Measurements from ENCODE around the gene CRACDL.

Gene CRACDL

GRCh38 chr2:98903064-98903355 is 33.0 kb downstream of the CRACDL start:
- no peak for TF ChIP-seq ARNTL (CRISPR knock-in tag; IDR thresholded peaks at IDR 0.05; ENCODE audit: borderline replicate concordance, low read depth)
- TF ChIP-seq PPARA (CRISPR knock-in tag; IDR thresholded peaks at IDR 0.05; ENCODE audit: borderline replicate concordance) = no peak
- no peak for TF ChIP-seq CREB5 (CRISPR knock-in tag; IDR thresholded peaks at IDR 0.05; ENCODE audit: low read depth)
- no peak for TF ChIP-seq CSDC2 (CRISPR knock-in tag; IDR thresholded peaks at IDR 0.05)
- TF ChIP-seq ESRRG (CRISPR knock-in tag; IDR thresholded peaks at IDR 0.05) = no peak
- no peak for TF ChIP-seq TOX (CRISPR knock-in tag; IDR thresholded peaks at IDR 0.05; ENCODE audit: borderline replicate concordance)
- no peak for TF ChIP-seq CSRNP3 (CRISPR knock-in tag; IDR thresholded peaks at IDR 0.05)
- no peak for TF ChIP-seq OSR1 (CRISPR knock-in tag; IDR thresholded peaks at IDR 0.05)
- TF ChIP-seq PATZ1 (CRISPR knock-in tag; IDR thresholded peaks at IDR 0.05; ENCODE audit: borderline replicate concordance) = no peak
- no peak for TF ChIP-seq BACH2 (CRISPR knock-in tag; IDR thresholded peaks at IDR 0.05; ENCODE audit: borderline replicate concordance)
- TF ChIP-seq ZFP30 (CRISPR knock-in tag; IDR thresholded peaks at IDR 0.05) = no peak
- no peak for TF ChIP-seq ZNF70 (CRISPR knock-in tag; IDR thresholded peaks at IDR 0.05)
- TF ChIP-seq GLIS3 (CRISPR knock-in tag; IDR thresholded peaks at IDR 0.05) = no peak
- TF ChIP-seq RARB (CRISPR knock-in tag; IDR thresholded peaks at IDR 0.05) = no peak
- no peak for TF ChIP-seq ZNF565 (CRISPR knock-in tag; conservative IDR thresholded peaks at IDR 0.05; ENCODE audit: low read depth)
- TF ChIP-seq ZFP3 (CRISPR knock-in tag; IDR thresholded peaks at IDR 0.05) = no peak
- no peak for TF ChIP-seq POU6F1 (CRISPR knock-in tag; IDR thresholded peaks at IDR 0.05; ENCODE audit: borderline replicate concordance, low read depth)
- no peak for TF ChIP-seq ISL1 (CRISPR knock-in tag; IDR thresholded peaks at IDR 0.05)
- no peak for ATAC-seq

GRCh38 chr2:98902209-98903063 is 33.6 kb downstream of the CRACDL start:
- no peak for ATAC-seq
- no peak for TF ChIP-seq BACH2 (CRISPR knock-in tag; IDR thresholded peaks at IDR 0.05; ENCODE audit: borderline replicate concordance)
- TF ChIP-seq ZFP3 (CRISPR knock-in tag; IDR thresholded peaks at IDR 0.05) = no peak
- no peak for TF ChIP-seq PATZ1 (CRISPR knock-in tag; IDR thresholded peaks at IDR 0.05; ENCODE audit: borderline replicate concordance)
- TF ChIP-seq ISL1 (CRISPR knock-in tag; IDR thresholded peaks at IDR 0.05) = no peak
- no peak for TF ChIP-seq TOX (CRISPR knock-in tag; IDR thresholded peaks at IDR 0.05; ENCODE audit: borderline replicate concordance)
- TF ChIP-seq ZNF565 (CRISPR knock-in tag; conservative IDR thresholded peaks at IDR 0.05; ENCODE audit: low read depth) = no peak
- no peak for TF ChIP-seq ZNF70 (CRISPR knock-in tag; IDR thresholded peaks at IDR 0.05)
- TF ChIP-seq CSDC2 (CRISPR knock-in tag; IDR thresholded peaks at IDR 0.05) = no peak
- no peak for TF ChIP-seq CSRNP3 (CRISPR knock-in tag; IDR thresholded peaks at IDR 0.05)
- TF ChIP-seq ZNF8 (CRISPR knock-in tag; IDR thresholded peaks at IDR 0.05) = no peak
- no peak for TF ChIP-seq ZC3H10 (CRISPR knock-in tag; IDR thresholded peaks at IDR 0.05)

Measured in SK-N-SH treated with all-trans-retinoic acid at 6 μM for 48 hours (cell line).